Stimulated activated CD8-positive, alpha-beta memory T cell treated with anti-CD3 and anti-CD28 coated beads, Interleukin-7, amount 100 ng/mL, for 48 hours (primary cell): ENCODE data around the gene IPO9.

Experiments used
- DNase-seq, 2 donors: peaks; one replicate each; pipeline ENCODE4 v3.0.0-alpha.2; 2020; ENCODE audit warnings: low read depth in 1 of 2; ENCODE audit errors: extremely low read depth in 1 of 2

The IPO9 gene

GRCh38 chr1:201828820-201829774, at the start of gene IPO9:
Gene IPO9, plus strand, starts transcription at chr1:201829157. Its CDS starts 53 bp downstream, at chr1:201829210.
- DNase-seq: peak; percentile 88 to 89

DNA sequence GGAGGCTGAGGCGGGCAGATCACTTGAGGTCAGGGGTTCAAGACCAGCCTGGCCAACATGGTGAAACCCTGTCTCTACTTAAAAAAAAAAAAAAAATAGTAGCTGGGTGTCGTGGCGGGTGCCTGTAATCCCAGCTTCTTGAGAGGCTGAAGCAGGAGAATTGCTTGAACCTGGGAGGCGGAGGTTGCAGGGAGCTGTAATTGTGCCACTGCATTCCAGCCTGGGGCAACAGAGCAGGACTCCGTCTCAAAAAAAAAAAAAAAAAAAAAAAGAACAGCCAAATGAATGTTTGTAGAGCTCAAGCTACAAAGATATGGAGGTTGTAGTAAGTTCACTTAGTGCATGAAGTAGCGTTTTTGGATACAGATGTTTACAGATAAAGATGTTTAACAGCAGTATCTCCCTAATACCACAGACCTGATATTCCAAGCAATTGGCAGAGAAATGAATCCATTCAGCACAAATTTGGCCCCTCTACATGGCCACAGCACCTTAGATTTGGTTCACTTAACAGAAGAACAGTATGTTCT, 49.5 kb upstream of the IPO9 start:
- no peak for DNase-seq

DNA sequence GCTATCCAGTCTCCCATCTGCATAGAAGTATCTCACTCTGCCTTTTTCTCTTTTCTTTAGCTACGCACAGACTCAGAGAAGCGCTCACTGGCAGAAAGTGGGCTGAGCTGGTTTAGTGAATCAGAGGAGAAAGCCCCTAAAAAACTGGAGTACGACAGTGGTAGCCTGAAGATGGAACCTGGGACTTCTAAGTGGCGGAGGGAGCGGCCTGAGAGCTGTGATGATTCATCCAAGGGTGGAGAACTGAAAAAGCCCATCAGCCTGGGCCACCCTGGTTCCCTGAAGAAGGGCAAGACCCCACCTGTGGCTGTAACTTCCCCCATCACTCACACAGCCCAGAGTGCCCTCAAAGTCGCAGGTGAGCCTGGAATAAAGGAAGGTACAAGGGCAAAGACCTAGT, 48.0 kb upstream of the IPO9 start:
- no peak for DNase-seq

GRCh38 chr1:201781437-201781836, 47.5 kb upstream of the IPO9 start:
- no peak for DNase-seq

- no peak for DNase-seq
Measured at GRCh38 chr1:201782353-201782752, 46.6 kb upstream of the IPO9 start.

DNA sequence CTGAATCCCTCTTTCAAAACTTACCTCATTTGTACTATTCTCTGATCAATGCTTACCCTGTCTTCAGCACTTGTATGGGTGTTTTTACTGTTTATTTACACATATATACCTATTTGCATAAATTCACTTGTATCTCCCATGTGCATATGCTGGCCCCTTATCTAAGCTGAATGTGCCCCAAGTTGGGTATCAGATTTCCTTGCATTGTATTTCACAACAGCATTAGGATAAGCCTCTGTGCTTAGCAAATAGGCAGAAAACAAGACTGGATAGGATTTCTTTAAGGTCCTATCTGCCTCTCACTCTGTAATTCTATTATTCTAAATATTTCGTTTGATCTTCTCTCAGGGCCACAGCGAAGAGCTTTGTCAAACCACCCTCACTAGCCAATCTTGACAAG, 45.9 kb upstream of the IPO9 start:
- DNase-seq: no peak

DNA sequence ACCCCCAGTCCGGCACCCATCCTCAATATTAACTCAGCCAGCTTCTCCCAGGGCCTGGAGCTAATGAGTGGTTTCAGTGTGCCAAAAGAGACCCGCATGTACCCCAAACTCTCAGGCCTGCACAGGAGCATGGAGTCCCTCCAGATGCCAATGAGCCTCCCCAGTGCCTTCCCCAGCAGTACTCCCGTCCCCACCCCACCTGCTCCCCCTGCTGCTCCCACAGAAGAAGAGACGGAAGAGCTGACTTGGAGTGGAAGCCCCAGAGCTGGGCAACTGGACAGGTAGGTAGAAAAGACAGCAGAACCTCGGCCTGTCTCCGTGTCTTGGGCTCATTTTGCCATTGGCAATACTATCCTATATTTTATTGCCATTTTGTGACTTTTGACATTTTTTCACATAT, 45.4 kb upstream of the IPO9 start:
- no peak for DNase-seq

- DNase-seq: no peak
Measured at GRCh38 chr1:201785291-201785690, 43.7 kb upstream of the IPO9 start.

- DNase-seq: no peak
Measured at GRCh38 chr1:201786824-201787223, 42.1 kb upstream of the IPO9 start.

- no peak for DNase-seq
Measured at GRCh38 chr1:201788296-201788695, 40.7 kb upstream of the IPO9 start.

DNA sequence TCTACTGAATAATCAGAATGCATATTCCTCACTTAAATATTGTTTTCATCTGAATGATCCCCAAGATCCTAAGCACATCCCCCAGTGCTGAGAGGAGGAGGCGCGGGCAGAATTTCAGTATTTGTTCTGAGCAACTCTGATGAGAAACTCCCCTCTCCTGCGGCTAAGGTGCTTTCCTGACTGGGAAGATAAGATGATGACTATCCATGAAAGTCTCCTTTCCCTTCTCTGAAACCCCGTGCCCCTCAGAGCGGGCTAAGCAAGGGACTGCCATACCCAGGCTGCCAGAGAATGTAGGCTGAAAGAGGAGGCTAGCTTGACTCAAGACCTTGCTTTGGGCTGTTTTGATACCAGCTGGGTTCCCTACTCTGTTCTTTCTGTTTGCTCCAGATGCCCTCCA, 39.7 kb upstream of the IPO9 start:
- no peak for DNase-seq

DNA sequence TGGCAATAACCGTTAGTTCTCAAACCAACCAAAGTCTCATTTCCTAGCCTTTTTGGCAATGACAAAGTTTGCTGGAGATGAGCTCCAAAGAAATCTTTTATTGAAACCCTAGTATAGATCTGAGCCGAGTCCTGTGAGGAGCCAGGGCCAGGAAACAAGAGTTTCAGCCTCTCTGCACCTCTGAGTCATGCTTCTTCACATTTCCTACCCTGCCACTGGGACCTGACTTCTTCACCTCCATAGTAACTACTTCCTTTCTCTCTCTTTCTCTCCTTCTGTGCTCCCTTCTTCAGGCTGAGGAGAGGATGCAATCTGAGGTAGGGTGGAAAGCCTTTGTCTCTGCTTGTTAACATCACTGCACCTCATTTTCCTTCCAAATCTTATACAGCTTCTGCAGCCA, 38.7 kb upstream of the IPO9 start:
- DNase-seq: no peak

GRCh38 chr1:201791051-201791778, 37.7 kb upstream of the IPO9 start:
- no peak for DNase-seq

GRCh38 chr1:201791779-201792173, 37.2 kb upstream of the IPO9 start:
- no peak for DNase-seq

GRCh38 chr1:201792534-201793305, 36.2 kb upstream of the IPO9 start:
- DNase-seq: peak in 1 of 2 donors; percentile 20

- DNase-seq: no peak
Measured at GRCh38 chr1:201793306-201793925, 35.5 kb upstream of the IPO9 start.

DNA sequence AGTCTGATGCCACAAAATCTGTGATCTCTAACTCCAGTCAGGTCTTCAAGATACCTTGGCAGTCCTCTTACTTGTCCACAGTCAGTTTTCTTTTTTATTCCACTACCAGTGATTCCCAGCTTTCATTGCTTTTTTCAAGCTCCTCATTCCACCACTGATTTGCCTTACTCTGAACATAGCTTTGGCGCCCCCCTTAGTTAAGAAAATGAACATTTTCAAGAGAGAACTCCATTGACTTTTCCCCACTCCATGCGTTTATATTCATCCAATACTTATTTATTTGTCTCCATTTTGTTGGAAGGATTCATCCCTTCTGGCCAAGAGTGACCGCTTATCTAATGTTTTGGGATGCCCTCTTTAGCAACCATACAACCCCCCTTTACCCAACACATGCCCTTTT, 33.9 kb upstream of the IPO9 start:
- no peak for DNase-seq

DNA sequence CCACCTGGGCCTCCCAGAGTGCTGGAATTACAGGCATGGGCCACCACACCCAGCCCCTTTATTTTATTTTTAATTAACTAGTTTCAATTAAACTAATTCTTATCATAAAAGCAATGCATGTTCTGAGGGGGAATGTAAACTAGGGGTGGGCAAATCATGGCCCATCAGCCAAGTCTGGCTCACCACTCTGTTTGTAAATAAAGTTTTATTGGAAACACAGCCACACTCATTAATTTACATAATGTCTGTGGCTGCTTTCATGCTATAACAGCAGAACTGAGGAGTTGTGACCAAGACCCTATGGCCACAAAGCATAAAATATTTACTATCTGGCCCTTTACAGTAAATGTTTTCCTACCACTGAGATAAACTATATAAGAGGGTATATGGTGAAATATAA, 28.7 kb upstream of the IPO9 start:
- DNase-seq: no peak

- DNase-seq: no peak
Measured at GRCh38 chr1:201806801-201807200, 22.2 kb upstream of the IPO9 start.

DNA sequence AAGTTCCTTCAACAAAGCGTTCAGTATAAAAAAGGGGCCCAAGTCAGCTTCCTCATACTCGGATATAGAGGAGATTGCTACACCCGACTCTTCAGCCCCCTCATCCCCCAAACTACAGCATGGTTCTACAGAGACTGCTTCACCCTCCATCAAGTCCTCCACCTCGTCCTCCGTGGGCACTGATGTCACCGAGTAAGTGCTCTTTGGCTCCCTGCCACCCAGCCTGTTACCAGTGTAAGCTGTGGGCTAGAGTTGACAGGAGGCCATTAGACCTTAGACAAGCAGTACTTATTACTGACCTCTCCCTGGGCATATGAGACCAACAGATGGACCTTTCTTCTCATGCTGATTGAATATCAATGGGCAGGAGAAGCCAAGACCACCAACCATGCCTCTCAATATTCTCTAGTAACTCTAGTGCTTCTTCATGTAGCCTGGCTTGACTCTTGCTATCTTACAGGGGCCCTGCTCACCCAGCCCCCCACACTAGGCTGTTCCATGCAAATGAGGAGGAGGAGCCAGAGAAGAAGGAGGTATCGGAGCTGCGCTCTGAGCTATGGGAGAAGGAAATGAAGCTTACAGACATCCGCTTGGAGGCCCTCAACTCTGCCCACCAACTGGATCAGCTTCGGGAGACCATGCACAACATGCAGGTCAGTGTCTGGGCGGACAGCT, 20.9 kb upstream of the IPO9 start:
- DNase-seq: no peak
